HG03571 (cell line): ENCODE measurements around the gene CD207.

Experiments used
- ATAC-seq: cut with Tn5 transposase; IDR thresholded peaks from one replicate; pipeline ENCODE4 v1.9.1; 2021; ENCODE audit not compliant: unreplicated experiment

CD207 gene

DNA sequence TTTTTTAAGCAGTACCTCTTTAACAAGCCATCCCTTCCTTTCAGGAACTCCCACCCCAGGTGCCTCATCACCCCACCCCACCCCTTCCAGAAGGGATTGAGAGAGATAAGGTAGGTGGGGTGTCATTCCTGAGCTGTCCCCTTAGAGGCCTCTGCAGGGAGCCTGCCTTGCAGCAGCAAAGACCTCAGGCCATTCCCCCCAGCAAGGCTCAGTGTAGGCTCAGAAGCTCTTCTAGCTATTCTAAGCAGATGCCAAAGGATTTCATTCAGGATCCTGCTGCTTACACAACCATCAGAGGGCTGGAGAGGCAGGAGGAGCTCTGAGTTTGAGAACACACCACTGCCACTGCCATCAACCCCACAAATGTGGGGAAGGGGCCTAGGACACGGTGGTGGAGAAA, 39.4 kb downstream of the CD207 start:
- ATAC-seq: no peak

DNA sequence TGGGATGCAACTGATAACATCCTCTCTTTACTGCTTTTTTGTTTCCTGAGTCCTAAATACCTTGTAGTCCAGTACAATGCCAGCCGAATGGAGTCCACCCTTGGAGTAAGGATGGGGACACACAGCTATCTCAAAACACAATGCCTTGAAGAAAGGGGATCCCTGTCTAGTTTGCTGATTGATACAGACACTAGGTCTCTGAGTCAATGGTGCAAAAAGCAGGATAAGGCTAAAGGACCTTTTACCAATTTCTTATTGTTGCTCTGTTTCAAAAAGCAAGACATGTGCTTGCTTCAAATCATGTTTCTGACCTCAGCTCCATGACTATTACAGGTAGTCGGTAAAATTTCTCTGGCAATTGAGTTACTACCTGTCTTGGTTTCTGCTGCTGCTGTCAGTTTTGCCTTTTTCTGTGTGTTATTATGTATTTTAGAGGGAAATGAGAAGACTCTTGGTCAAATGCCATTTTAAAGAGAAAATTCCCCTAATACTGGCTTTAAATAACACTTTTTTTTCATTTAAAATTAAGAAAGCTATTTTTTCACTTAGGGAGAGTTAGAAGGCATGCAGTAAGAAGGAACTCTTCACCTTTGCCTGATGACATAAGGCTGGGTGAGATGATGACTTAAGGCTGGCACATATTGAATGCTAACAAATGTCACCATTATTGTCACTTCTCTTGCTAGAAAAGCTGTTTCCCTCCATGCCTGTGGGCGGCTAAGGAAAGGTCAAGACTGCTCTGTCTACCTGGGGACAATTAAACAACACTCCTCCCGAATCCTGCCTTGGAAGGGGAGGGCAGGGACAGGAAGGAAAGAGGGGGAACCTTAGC, 40.2 kb downstream of the CD207 start:
- ATAC-seq: no peak

DNA sequence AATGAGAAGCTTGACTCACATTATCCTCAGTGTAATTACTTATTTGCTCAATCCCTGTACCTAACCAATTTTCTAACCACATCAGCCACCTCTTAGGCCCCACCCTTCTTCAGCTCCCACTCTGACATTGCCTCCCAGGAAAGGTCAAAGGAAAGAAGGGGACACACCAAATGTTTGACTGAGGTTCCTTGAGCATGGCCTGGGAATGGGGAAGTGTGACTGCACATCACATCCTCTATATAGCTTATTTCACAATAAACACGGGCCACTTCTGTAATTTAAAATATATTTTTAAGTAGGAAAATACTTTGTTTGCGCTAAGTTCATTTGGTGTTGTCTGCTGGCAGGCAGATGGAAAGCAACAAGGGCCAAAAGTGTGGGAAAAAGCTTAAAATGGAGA, 42.2 kb downstream of the CD207 start:
- no peak for ATAC-seq

DNA sequence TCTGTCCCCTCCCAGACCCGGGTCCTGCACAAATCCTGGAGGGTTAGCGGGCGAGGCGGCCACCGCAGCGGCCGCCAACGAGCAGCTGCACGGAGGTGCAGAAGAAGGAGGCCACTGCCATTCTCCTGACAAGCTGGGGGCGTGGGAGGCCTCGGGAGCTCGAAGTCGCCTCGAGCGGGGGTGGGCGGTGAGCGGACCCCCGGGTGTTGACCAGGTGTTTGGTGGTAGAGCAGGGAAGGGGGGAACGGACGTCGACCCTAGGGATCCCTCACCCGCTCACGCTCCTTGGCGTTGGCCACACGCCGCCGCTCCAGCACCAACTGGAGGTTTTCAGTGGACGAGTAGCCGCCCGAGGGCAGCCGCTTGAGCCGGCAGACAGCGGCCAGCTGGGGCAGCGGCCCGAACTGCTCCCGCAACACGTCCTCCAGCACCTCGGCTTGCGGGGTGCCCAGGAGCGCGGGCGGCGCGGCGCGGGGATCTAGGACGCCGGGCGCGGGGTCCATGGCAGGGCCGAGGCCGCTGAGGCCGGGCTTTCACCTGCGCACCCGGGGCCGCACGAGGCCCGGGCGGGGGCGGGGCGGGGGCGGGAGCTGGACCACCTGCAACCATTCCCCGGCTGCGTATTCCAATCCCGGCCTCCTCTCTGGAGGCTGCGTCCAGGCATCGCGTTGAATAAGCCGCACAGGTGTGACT, 45.3 kb downstream of the CD207 start, which contains the start of gene FIGLA:
Gene FIGLA (minus strand): TSS at position 508 of the 693 bp plus-strand sequence. CDS start 5 bp downstream, at position 503.
- no peak for ATAC-seq

DNA sequence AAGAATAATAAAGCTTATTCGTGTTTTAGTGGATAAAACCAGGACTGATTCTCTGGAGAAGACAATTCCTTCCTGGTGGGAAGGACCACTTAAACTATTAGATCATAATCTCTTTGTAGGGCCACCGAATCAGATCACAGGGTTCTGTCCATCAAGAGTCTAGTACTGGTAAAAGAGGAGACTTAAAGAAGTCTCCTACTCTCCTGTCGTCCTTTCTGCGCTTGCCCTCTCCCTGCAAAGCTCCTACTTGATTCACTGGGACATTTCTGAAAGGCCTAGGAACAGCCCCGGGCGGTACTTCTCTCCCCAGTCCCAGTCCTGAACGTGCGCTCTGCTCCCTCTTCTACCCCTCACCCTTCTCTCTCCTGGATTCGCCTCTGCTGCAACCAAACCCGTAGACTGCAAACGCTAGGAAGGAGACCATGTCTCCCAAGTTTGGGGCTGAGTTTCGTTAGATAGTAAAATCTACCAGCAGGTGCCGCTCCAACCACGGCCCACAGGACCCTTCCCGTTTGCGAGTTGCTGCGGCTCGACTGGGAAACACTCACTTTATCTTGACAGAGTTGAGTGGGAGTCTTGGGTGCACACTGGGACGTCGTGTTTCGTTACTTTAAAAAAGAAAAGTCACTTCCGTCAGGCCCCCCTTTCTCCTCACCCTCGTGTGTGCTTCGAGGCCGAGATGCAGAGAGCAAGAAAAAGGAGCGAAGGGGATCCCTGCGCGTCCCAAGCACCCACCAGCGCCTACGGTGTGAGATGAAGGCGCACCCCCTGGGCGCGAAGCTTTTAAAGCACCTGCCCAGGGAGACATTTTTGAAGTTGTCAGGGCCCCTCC, 46.1 kb downstream of the CD207 start:
- no peak for ATAC-seq

DNA sequence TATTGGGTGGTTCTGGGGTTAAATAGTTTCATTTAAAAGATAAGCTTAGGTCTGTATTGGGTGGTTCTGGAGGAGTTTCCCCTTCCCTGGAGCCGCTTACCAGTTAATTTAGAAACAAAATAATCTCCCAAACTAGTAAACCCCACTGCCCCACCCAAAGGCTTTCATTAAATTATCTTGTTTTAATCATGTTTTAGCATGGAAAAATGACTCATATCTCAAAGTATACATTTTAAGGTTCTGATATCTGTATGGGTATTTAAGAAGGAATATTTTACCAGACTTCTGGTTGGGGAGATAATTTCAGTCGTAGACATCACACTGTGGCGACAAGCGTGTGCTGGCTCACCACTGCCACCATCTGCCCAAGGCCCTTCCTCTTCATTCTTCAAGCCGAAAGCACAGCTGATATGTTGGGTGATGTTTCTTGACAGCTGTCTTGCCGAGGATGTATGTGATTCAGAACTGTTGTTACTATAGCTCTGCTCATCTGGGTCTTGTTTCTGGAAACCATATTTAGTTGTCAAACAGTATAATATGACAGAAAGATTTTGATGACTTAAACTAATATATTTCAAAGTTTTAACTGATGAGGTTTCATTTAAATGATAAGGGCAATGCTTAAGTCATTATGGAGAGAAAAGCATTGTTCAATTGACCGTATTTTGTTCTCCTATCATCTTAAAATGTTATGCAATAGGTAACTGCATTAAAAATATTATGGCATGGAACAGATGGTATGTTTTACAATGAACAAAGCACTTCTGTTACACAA, 50.3 kb downstream of the CD207 start:
- ATAC-seq: no peak

DNA sequence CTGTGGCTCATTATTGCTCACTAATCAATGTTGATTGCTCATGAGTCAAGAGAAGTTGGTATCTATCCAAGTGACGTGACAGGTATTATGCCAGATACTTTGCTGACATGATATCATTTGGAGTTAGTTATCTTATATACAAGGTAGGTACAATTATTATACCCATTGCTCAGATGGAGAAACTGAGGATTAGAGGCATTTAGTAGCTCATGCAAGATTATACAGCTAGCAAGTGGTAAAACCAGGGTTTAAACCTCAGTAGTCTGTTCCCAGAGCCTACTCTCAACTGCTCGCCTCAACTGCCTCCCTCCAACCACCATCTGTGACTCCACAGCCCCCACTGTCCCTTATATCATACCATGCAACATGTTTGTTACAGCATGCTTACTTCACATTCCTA, 51.3 kb downstream of the CD207 start:
- no peak for ATAC-seq
